Endothelial cell of umbilical vein (primary cell): Measurements from ENCODE around the gene CD2AP. TPM values are rescaled to one million over a fixed set of nuclear protein-coding genes. Genes with fewer than 3 reads are reported as not detected.
A peak's percentile ranks its signal among the peaks of the same experiment; 100 is the strongest.

Experiments
- BruUV-seq: library from RNA; stranded (reverse); fragments of 400-500 nt; replicated peaks from 2 replicates; lab custom pipeline; 2021; lab: Mats Ljungman, UMichigan
- CTCF ChIA-PET: fragments of 300-600, 350-600 bp; sonication (Branson Sonifier 250); formaldehyde crosslinking; loops from one replicate; lab custom pipeline; 2021; ENCODE audit warnings: antibody characterized with exemption, inconsistent platforms; lab: Charles Lee
- POLR2A ChIA-PET: fragments of 300-600, 350-600 bp; sonication (Branson Sonifier 250); formaldehyde crosslinking; loops from one replicate; lab custom pipeline; 2021; ENCODE audit warnings: antibody characterized with exemption, inconsistent platforms; lab: Charles Lee
- DNase-seq: peaks from one replicate; pipeline ENCODE4 v3.0.0-alpha.2; 2011; ENCODE audit warnings: low read depth, low spot score
- FAIRE-seq: peaks from 2 replicates; lab custom pipeline; 2011; peaks lifted over from hg19 to GRCh38; lab: Jason Lieb, UNC
- H2AFZ ChIP-seq: 2 replicates; pipeline ENCODE4 v1.6.0; 2012; ENCODE audit warnings: low read depth, low read length, control low read depth, inconsistent platforms
- H3K27ac ChIP-seq: 2 replicates; pipeline ENCODE4 v1.5.1; 2011; ENCODE audit warnings: low read depth, mild to moderate bottlenecking, control low read depth, low read length, moderate library complexity; ENCODE audit not compliant: insufficient read depth
- H3K27me3 ChIP-seq, 2 experiments: 2 replicates each; pipeline versions ENCODE4 v1.6.0 to v1.6.1; 2011; ENCODE audit warnings: low read length in 2 of 2, mixed read lengths in 1 of 2; ENCODE audit not compliant: control insufficient read depth in 2 of 2, insufficient read depth in 2 of 2
- H3K36me3 ChIP-seq, 2 experiments: 2 replicates in 1 of 2; 3 replicates in 1 of 2; pipeline ENCODE4 v1.5.1; 2011; ENCODE audit warnings: low read length in 2 of 2, mild to moderate bottlenecking in 1 of 2, moderate library complexity in 1 of 2; ENCODE audit not compliant: control insufficient read depth in 2 of 2, insufficient read depth in 2 of 2; ENCODE audit errors: extremely low read depth in 1 of 2
- H3K4me1 ChIP-seq: 3 replicates; pipeline ENCODE4 v1.5.1; 2011; ENCODE audit warnings: mild to moderate bottlenecking, low read length; ENCODE audit not compliant: control insufficient read depth, insufficient read depth; ENCODE audit errors: extremely low read depth
- H3K4me2 ChIP-seq: 2 replicates; pipeline ENCODE4 v1.6.1; 2011; ENCODE audit warnings: low read length, control low read depth, mixed read lengths; ENCODE audit not compliant: insufficient read depth
- H3K4me3 ChIP-seq, 3 experiments: fragments of 200-600 bp in 1 of 3; sonication (generic), shearing (Covaris generic) in 1 of 3; replicated peaks in 1 of 3; 2 replicates each; pipeline ENCODE4 v1.5.1; 2011 to 2016; ENCODE audit warnings: control low read depth in 3 of 3, low read length in 3 of 3, mild to moderate bottlenecking in 2 of 3, inconsistent platforms in 1 of 3, low read depth in 1 of 3, moderate library complexity in 1 of 3; ENCODE audit not compliant: insufficient read depth in 1 of 3
- H3K79me2 ChIP-seq: 2 replicates; pipeline ENCODE4 v1.6.0; 2012; ENCODE audit warnings: low read length, inconsistent platforms; ENCODE audit not compliant: control insufficient read depth, insufficient read depth
- H3K9ac ChIP-seq: replicated peaks from 2 replicates; pipeline ENCODE3; 2011; ENCODE audit warnings: low read length, control low read depth; ENCODE audit not compliant: insufficient read depth; ENCODE audit errors: extremely low read depth
- H3K9me1 ChIP-seq: replicated peaks from 3 replicates; pipeline ENCODE4 v1.6.0; 2011; ENCODE audit warnings: mild to moderate bottlenecking, low read length; ENCODE audit not compliant: control insufficient read depth, insufficient read depth; ENCODE audit errors: extremely low read depth
- H3K9me3 ChIP-seq: replicated peaks from 2 replicates; pipeline ENCODE4 v1.5.1; 2012; ENCODE audit warnings: low read length, inconsistent platforms; ENCODE audit not compliant: control insufficient read depth, insufficient read depth
- H4K20me1 ChIP-seq: replicated peaks from 2 replicates; pipeline ENCODE3; 2011; ENCODE audit warnings: mild to moderate bottlenecking, low read length; ENCODE audit not compliant: control insufficient read depth, insufficient read depth; ENCODE audit errors: extremely low read depth
- CTCF ChIP-seq, 2 donors: IDR thresholded peaks; 1 replicate in 1 of 2; 2 replicates in 1 of 2; pipeline ENCODE4 v1.5.1; 2011; ENCODE audit warnings: low read length in 2 of 2, mild to moderate bottlenecking in 2 of 2, moderate library complexity in 2 of 2, control low read depth in 1 of 2, inconsistent platforms in 1 of 2, low read depth in 1 of 2; ENCODE audit not compliant: insufficient read depth in 1 of 2; ENCODE audit errors: extremely low read depth in 1 of 2
- EZH2 ChIP-seq: IDR thresholded peaks from 2 replicates; pipeline ENCODE4 v1.6.1; 2012; ENCODE audit warnings: borderline replicate concordance, low read depth, mild to moderate bottlenecking, moderate library complexity, low read length, inconsistent platforms; ENCODE audit not compliant: severe bottlenecking
- FOS ChIP-seq: IDR thresholded peaks from 2 replicates; pipeline ENCODE4 v1.6.1; 2011; ENCODE audit warnings: mild to moderate bottlenecking, low read length, moderate library complexity, borderline replicate concordance; ENCODE audit not compliant: insufficient read depth
- GATA2 ChIP-seq: IDR thresholded peaks from 2 replicates; pipeline ENCODE4 v1.7.0; 2011; ENCODE audit warnings: low read depth, mild to moderate bottlenecking, moderate library complexity, mixed read lengths, low read length; ENCODE audit not compliant: insufficient read length, insufficient read depth
- MAX ChIP-seq: IDR thresholded peaks from 2 replicates; pipeline ENCODE4 v1.6.1; 2011; ENCODE audit not compliant: insufficient read depth, insufficient read length
- POLR2A ChIP-seq: IDR thresholded peaks from 2 replicates; pipeline ENCODE4 v1.6.1; 2012; ENCODE audit warnings: low read depth, mild to moderate bottlenecking, control low read depth, low read length
- POLR2AphosphoS5 ChIP-seq: IDR thresholded peaks from 2 replicates; pipeline ENCODE4 v1.6.1; 2012; ENCODE audit warnings: low read depth, mild to moderate bottlenecking, control low read depth, low read length, moderate library complexity; ENCODE audit not compliant: insufficient read depth
- dilution Hi-C: fragments of 300-500 bp; cut with MboI; formaldehyde crosslinking; loops from one replicate; pipeline ENCODE4 v1.15.0; 2019; ENCODE audit warnings: low sequenced_read_pairs; ENCODE audit not compliant: extremely low pct_ligation_motif_present
- intact Hi-C: fragments of 100-400 bp; cut with micrococcal nuclease; formaldehyde crosslinking; loops from one replicate; pipeline ENCODE4 v1.10.0; 2022
- polyA plus RNA-seq, 4 experiments: library from polyadenylated mRNA; depleted of rRNA in 3 of 4; stranded (reverse) in 3 of 4; unstranded in 1 of 4; fragments of >200 nt; gene quantifications; 2 replicates each; pipeline versions ENCODE4 v1.2.1 to v1.2.3, GENCODE V29; 2011 to 2012; ENCODE audit warnings: missing spikeins in 1 of 4
- total RNA-seq: library from RNA; stranded (reverse); gene quantifications from 2 replicates; pipeline ENCODE4 v1.2.3, GENCODE V29; 2021

Gene CD2AP
- total and polyA plus RNA-seq, 2 donors (not counting 3 experiments of a cell fraction or from before 2014, with no cell fraction given): 4.2 to 39.8 TPM

DNA sequence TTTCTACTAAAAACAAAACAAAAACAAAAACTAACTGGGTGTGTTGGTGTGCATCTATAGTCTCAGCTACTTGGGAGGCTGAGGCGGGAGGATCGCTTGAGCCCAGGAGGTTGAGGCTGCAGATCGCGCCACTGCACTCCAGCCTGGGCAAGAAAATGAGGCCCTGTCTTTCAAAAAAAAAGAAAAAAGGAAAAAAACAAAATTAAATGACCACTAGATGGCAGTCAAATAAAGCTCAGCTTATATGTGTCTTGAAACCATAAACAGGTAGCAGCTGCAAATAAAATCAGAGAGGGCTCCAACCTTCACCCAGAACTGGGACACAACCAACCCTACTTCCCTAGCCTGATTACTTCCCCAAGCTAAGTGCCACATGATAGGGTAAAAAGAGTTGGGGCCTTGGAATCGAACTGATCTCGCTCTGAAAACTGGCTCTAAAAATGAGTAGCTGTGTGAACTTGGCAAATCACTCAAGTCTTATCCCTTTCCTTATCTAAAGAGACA is 153.7 kb downstream of the CD2AP start:
- BruUV-seq: no TSS peak
- H3K4me3 ChIP-seq: no peak overlapping the region
- POLR2A ChIA-PET: interaction anchor here (0.6 to 0.9 kb wide), 2 partner anchors 153 to 170 kb away, joined by 3 read pairs; partner anchors contain the start of gene CD2AP
- H3K9me1 ChIP-seq: no peaks in the 10 kb centered on the region
- CTCF ChIA-PET: interaction anchor here (0.6 to 3.4 kb wide), 54 partner anchors 9 to 1792 kb away, joined by 3 to 90 read pairs (median 4); partner anchors contain the start of genes CD2AP and OPN5
- TF ChIP-seq CTCF (IDR thresholded peaks at IDR 0.05; ENCODE audit: extremely low read depth in 1 of 2, insufficient read depth in 1 of 2, low read depth in 1 of 2, low read length in 2 of 2) (peak; percentile 37 to 43), FOS (no peak)
- H2AFZ ChIP-seq: peak overlapping the region; percentile 20
- H3K4me2 ChIP-seq: no peak overlapping the region
- no peaks in the 10 kb centered on the region for H3K4me1 ChIP-seq
- intact Hi-C loops: loop anchor here (1.0 to 10.0 kb wide), 5 partner anchors 103 to 1133 kb away; no protein-coding TSS in a partner anchor
- H4K20me1 ChIP-seq: no peaks in the 10 kb centered on the region
- no peaks in the 10 kb centered on the region for H3K36me3 ChIP-seq
- H3K27me3 ChIP-seq: no peaks in the 10 kb centered on the region
- peak; percentile 78 for FAIRE-seq
- peak; percentile 76 for DNase-seq
- no peak overlapping the region for H3K27ac ChIP-seq
- H3K79me2 ChIP-seq: no peaks in the 10 kb centered on the region
- H3K9ac ChIP-seq: no peak overlapping the region
- no peaks in the 10 kb centered on the region for H3K9me3 ChIP-seq
- dilution Hi-C loops: no loop called here

DNA sequence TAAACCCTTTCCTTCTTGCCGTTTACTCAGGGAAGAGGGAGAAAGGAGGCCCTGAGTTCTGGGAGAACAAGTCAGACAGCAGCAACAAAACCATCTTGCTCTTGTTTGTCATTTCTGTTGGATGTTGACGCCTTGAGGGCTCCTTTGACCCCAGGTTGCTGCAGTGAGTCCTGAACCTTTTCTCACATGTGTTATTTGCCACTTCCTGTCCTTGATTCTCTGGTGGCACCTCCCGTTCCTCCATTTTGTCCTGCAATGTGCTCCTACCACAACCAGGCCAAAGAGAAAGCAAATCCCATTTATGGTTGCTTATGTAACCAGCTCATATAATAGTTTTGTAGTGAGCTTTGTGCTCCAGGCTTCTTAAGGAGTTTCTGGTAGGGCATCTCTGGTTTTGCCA is 154.2 kb downstream of the CD2AP start:
- no peak overlapping the region for H3K9ac ChIP-seq
- no peaks in the 10 kb centered on the region for H3K4me1 ChIP-seq
- no peak overlapping the region for H3K4me2 ChIP-seq
- FAIRE-seq (no peak), DNase-seq (no peak)
- intact Hi-C loops (loop anchor here (1.0 to 10.0 kb wide), 5 partner anchors 103 to 1133 kb away; no protein-coding TSS in a partner anchor), dilution Hi-C loops (no loop called here)
- no peak overlapping the region for H3K4me3 ChIP-seq
- no peaks in the 10 kb centered on the region for H3K9me3 ChIP-seq
- no peaks in the 10 kb centered on the region for H4K20me1 ChIP-seq
- no peaks in the 10 kb centered on the region for H3K36me3 ChIP-seq
- POLR2A ChIA-PET: interaction anchor here (0.6 to 0.9 kb wide), 2 partner anchors 154 to 170 kb away, joined by 3 read pairs; partner anchors contain the start of gene CD2AP
- BruUV-seq: no TSS peak
- H3K79me2 ChIP-seq: no peaks in the 10 kb centered on the region
- H3K9me1 ChIP-seq: no peaks in the 10 kb centered on the region
- peak overlapping the region; percentile 20 for H2AFZ ChIP-seq
- H3K27ac ChIP-seq: no peak overlapping the region
- no peak for TF ChIP-seq POLR2AphosphoS5
- TF ChIP-seq GATA2: no peak
- TF ChIP-seq MAX: no peak
- no peak for TF ChIP-seq FOS
- no peak for TF ChIP-seq POLR2A
- no peak for TF ChIP-seq EZH2
- no peak for TF ChIP-seq CTCF (IDR thresholded peaks at IDR 0.05; ENCODE audit: extremely low read depth in 1 of 2, insufficient read depth in 1 of 2, low read depth in 1 of 2, low read length in 2 of 2)
- CTCF ChIA-PET: interaction anchor here (0.6 to 3.4 kb wide), 52 partner anchors 9 to 1791 kb away, joined by 3 to 90 read pairs (median 4); partner anchors contain the start of genes CD2AP and OPN5
- no peaks in the 10 kb centered on the region for H3K27me3 ChIP-seq
